Stimulated activated CD4-positive, alpha-beta T cell treated with anti-CD3 and anti-CD28 coated beads, Interleukin-4, amount 100 ng/mL, for 24 hours (primary cell): ENCODE results near the gene FAM83C.

Experiments
- DNase-seq: peaks from one replicate; pipeline ENCODE4 v3.0.0-alpha.2; 2020

FAM83C gene

GRCh38 chr20:35281506-35282101 is 10.6 kb downstream of the FAM83C start:
- no peak for DNase-seq

GRCh38 chr20:35280523-35280922 is 11.7 kb downstream of the FAM83C start:
- DNase-seq, result no peak

GRCh38 chr20:35279533-35280174 is 12.6 kb downstream of the FAM83C start:
- DNase-seq, result no peak

GRCh38 chr20:35279040-35279439 is 13.2 kb downstream of the FAM83C start:
- no peak for DNase-seq

- DNase-seq, result peak; percentile 86
Measured at GRCh38 chr20:35277531-35278395, 14.5 kb downstream of the FAM83C start, which contains the start of gene MMP24OS. Gene MMP24OS (minus strand): TSS chr20:35278122. CDS start chr20:35277929, 193 bp downstream.

GRCh38 chr20:35277127-35277526 is 15.1 kb downstream of the FAM83C start:
- DNase-seq, result no peak

- DNase-seq, result no peak
Measured at GRCh38 chr20:35276408-35276807, 15.8 kb downstream of the FAM83C start.

GRCh38 chr20:35275741-35276251 is 16.4 kb downstream of the FAM83C start:
- DNase-seq, result no peak

GRCh38 chr20:35274172-35275092 is 17.8 kb downstream of the FAM83C start:
- no peak for DNase-seq

GRCh38 chr20:35273449-35274171 is 18.6 kb downstream of the FAM83C start:
- DNase-seq, result no peak

- no peak for DNase-seq
Measured at GRCh38 chr20:35271904-35272303, 20.3 kb downstream of the FAM83C start.

- no peak for DNase-seq
Measured at GRCh38 chr20:35271073-35271882, 20.9 kb downstream of the FAM83C start.

GRCh38 chr20:35270021-35270902 is 22.0 kb downstream of the FAM83C start:
- no peak for DNase-seq

- DNase-seq, result peak; percentile 41
Measured at GRCh38 chr20:35269055-35269781, 23.0 kb downstream of the FAM83C start.

- DNase-seq, result no peak
Measured at GRCh38 chr20:35267092-35267491, 25.1 kb downstream of the FAM83C start.

- no peak for DNase-seq
Measured at GRCh38 chr20:35264755-35265154, 27.5 kb downstream of the FAM83C start.

GRCh38 chr20:35263532-35264341 is 28.5 kb downstream of the FAM83C start:
- no peak for DNase-seq
